ENCODE measurements around the gene ERCC1. TPM values are rescaled to one million over a fixed set of nuclear protein-coding genes. Genes with fewer than 3 reads are reported as not detected.
A peak's percentile ranks its signal among the peaks of the same experiment; 100 is the strongest.

Gene ERCC1
- total RNA-seq, 1 experiment from 2014 or later = 158 TPM

GRCh38 chr19:45376045-45376724 lies 47.5 kb downstream of the ERCC1 start:
- CTCF ChIA-PET = interaction anchor here (0.7 kb wide), 1 partner anchor 26 kb away, joined by 8 read pairs; no protein-coding TSS in a partner anchor

GRCh38 chr19:45370410-45371204 lies 53.1 kb downstream of the ERCC1 start, which contains the start of gene ERCC2:
Gene ERCC2 (minus strand): TSS chr19:45370573. CDS start chr19:45370540, 33 bp downstream.
- POLR2A ChIA-PET (ENCODE audit: low non-redundant PET) = no interaction called here
- DNase-seq (ENCODE audit: low spot score) = peak; percentile 99
- intact Hi-C loops (cut with micrococcal nuclease; ENCODE audit: unreplicated experiment) = no loop called here
- TF ChIP-seq EZH2 (IDR thresholded peaks at IDR 0.05; ENCODE audit: borderline replicate concordance, low read depth, low read length, poor library complexity, severe bottlenecking) = no peak
- TF ChIP-seq, protein P1, sequence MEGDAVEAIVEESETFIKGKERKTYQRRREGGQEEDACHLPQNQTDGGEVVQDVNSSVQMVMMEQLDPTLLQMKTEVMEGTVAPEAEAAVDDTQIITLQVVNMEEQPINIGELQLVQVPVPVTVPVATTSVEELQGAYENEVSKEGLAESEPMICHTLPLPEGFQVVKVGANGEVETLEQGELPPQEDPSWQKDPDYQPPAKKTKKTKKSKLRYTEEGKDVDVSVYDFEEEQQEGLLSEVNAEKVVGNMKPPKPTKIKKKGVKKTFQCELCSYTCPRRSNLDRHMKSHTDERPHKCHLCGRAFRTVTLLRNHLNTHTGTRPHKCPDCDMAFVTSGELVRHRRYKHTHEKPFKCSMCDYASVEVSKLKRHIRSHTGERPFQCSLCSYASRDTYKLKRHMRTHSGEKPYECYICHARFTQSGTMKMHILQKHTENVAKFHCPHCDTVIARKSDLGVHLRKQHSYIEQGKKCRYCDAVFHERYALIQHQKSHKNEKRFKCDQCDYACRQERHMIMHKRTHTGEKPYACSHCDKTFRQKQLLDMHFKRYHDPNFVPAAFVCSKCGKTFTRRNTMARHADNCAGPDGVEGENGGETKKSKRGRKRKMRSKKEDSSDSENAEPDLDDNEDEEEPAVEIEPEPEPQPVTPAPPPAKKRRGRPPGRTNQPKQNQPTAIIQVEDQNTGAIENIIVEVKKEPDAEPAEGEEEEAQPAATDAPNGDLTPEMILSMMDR (conservative IDR thresholded peaks at IDR 0.05; ENCODE audit: low read depth, low read length) = no peak
- BruUV-seq (replicated peaks) = TSS peak; percentile 80
- Histone ChIP-seq H3K4me1 (ENCODE audit: insufficient read depth, low read length, poor library complexity, severe bottlenecking) (peaks cover 4% of the 10 kb centered on the region), H3K27ac (ENCODE audit: low read depth, low read length, poor library complexity, severe bottlenecking) (peak within 1 kb of the TSS; percentile 78), H3K9me3 (ENCODE audit: low read depth, low read length, poor library complexity, severe bottlenecking) (no peaks in the 10 kb centered on the region), H3K27me3 (replicated peaks; ENCODE audit: insufficient read depth, low read depth, low read length, poor library complexity) (no peaks in the 10 kb centered on the region), H3K36me3 (ENCODE audit: insufficient read depth, low read length, poor library complexity, severe bottlenecking) (peaks cover 7% of the 10 kb centered on the region), H3K4me3 (ENCODE audit: low read depth, low read length, poor library complexity, severe bottlenecking) (peak within 1 kb of the TSS; percentile 78)
- CTCF ChIA-PET = no interaction called here

More at GRCh38 chr19:45376045-45376724, 47.5 kb downstream of the ERCC1 start:
- POLR2A ChIA-PET (ENCODE audit: low non-redundant PET) = no interaction called here
- no peak for TF ChIP-seq EZH2 (IDR thresholded peaks at IDR 0.05; ENCODE audit: borderline replicate concordance, low read depth, low read length, poor library complexity, severe bottlenecking)
- TF ChIP-seq, protein P1 (conservative IDR thresholded peaks at IDR 0.05; ENCODE audit: low read depth, low read length) = no peak
- H3K27me3 ChIP-seq (replicated peaks; ENCODE audit: insufficient read depth, low read depth, low read length, poor library complexity) = no peaks in the 10 kb centered on the region
- no TSS peak for BruUV-seq (replicated peaks)
- intact Hi-C loops (cut with micrococcal nuclease; ENCODE audit: unreplicated experiment) = no loop called here
- H3K36me3 ChIP-seq (ENCODE audit: insufficient read depth, low read length, poor library complexity, severe bottlenecking) = no peaks in the 10 kb centered on the region
- H3K9me3 ChIP-seq (ENCODE audit: low read depth, low read length, poor library complexity, severe bottlenecking) = no peaks in the 10 kb centered on the region
- H3K27ac ChIP-seq (ENCODE audit: low read depth, low read length, poor library complexity, severe bottlenecking) = peak overlapping the region; percentile 62
- DNase-seq (ENCODE audit: low spot score) = peak; percentile 82
- H3K4me3 ChIP-seq (ENCODE audit: low read depth, low read length, poor library complexity, severe bottlenecking) = no peak overlapping the region
- peaks cover 4% of the 10 kb centered on the region for H3K4me1 ChIP-seq (ENCODE audit: insufficient read depth, low read length, poor library complexity, severe bottlenecking)

- ChIA-PET POLR2A (ENCODE audit: low non-redundant PET) (no interaction called here), CTCF (no interaction called here)
- H3K27me3 ChIP-seq (replicated peaks; ENCODE audit: insufficient read depth, low read depth, low read length, poor library complexity) = no peaks in the 10 kb centered on the region
- TF ChIP-seq, protein P1 (conservative IDR thresholded peaks at IDR 0.05; ENCODE audit: low read depth, low read length) = no peak
- TF ChIP-seq EZH2 (IDR thresholded peaks at IDR 0.05; ENCODE audit: borderline replicate concordance, low read depth, low read length, poor library complexity, severe bottlenecking) = no peak
- no peak overlapping the region for H3K27ac ChIP-seq (ENCODE audit: low read depth, low read length, poor library complexity, severe bottlenecking)
- intact Hi-C loops (cut with micrococcal nuclease; ENCODE audit: unreplicated experiment) = no loop called here
- peak overlapping the region; percentile 78 for H3K4me3 ChIP-seq (ENCODE audit: low read depth, low read length, poor library complexity, severe bottlenecking)
- H3K36me3 ChIP-seq (ENCODE audit: insufficient read depth, low read length, poor library complexity, severe bottlenecking) = peaks cover 7% of the 10 kb centered on the region
- H3K9me3 ChIP-seq (ENCODE audit: low read depth, low read length, poor library complexity, severe bottlenecking) = no peaks in the 10 kb centered on the region
- DNase-seq (ENCODE audit: low spot score) = peak; percentile 19
- H3K4me1 ChIP-seq (ENCODE audit: insufficient read depth, low read length, poor library complexity, severe bottlenecking) = peaks cover 4% of the 10 kb centered on the region
- no TSS peak for BruUV-seq (replicated peaks)
Observed at GRCh38 chr19:45368737-45369340, 54.9 kb downstream of the ERCC1 start.
